K562 (cell line): ENCODE data around the gene CENPB. TPM values are rescaled to one million over a fixed set of nuclear protein-coding genes. Genes with fewer than 3 reads are reported as not detected.

Source experiments
- ATAC-seq: fragments of 200-7000 bp; cut with Tn5 transposase; 3 replicates; pipeline ENCODE4 v1.9.1; 2020; ENCODE audit warnings: moderate library complexity
- BruUV-seq: library from RNA; stranded (reverse); fragments of 400-500 nt; replicated peaks from 2 replicates; lab custom pipeline; 2021; lab: Mats Ljungman, UMichigan
- CTCF ChIA-PET: fragments of 300-600 bp; formaldehyde crosslinking; extraction: SDS; loops from one replicate; lab custom pipeline; 2021; ENCODE audit warnings: low intra/inter-chr PET ratio; lab: Yijun Ruan, JAX
- POLR2A ChIA-PET: fragments of 300-600, 350-650 bp; sonication (Branson Sonifier 250); formaldehyde crosslinking; extraction: SDS; loops from one replicate; lab custom pipeline; 2021; ENCODE audit warnings: antibody characterized with exemption, inconsistent platforms; lab: Yijun Ruan, JAX
- DNase-seq, 4 experiments: peaks; one replicate each; pipeline versions ENCODE4 v3.0.0 to v3.0.0-alpha.2; 2011 to 2018; ENCODE audit warnings: low spot score in 3 of 4, mixed read lengths in 3 of 4; ENCODE audit errors: extremely low read depth in 1 of 4
- FAIRE-seq: peaks from 2 replicates; lab custom pipeline; 2011; peaks lifted over from hg19 to GRCh38; lab: Jason Lieb, UNC
- H2AFZ ChIP-seq: 2 replicates; pipeline ENCODE4 v1.6.0; 2011; ENCODE audit warnings: low read depth, low read length, control low read depth, inconsistent platforms
- H3K27ac ChIP-seq: fragments of 200-600 bp; 3 replicates; pipeline ENCODE4 v1.8.0; 2011; ENCODE audit warnings: low read depth, mild to moderate bottlenecking, control low read depth, inconsistent platforms, low read length, moderate library complexity, mixed read lengths; ENCODE audit errors: extremely low read depth
- H3K27me3 ChIP-seq, 2 experiments: fragments of 300-600 bp in 1 of 2; 2 replicates in 1 of 2; 3 replicates in 1 of 2; pipeline versions ENCODE4 v1.6.0 to v1.8.0; 2011; ENCODE audit warnings: inconsistent platforms in 2 of 2, low read length in 2 of 2, mild to moderate bottlenecking in 1 of 2, mixed read lengths in 1 of 2, moderate library complexity in 1 of 2; ENCODE audit not compliant: control insufficient read depth in 2 of 2, insufficient read depth in 2 of 2
- H3K36me3 ChIP-seq: fragments of 300-600 bp; 3 replicates; pipeline ENCODE4 v1.8.0; 2011; ENCODE audit warnings: mild to moderate bottlenecking, low read length, inconsistent platforms; ENCODE audit not compliant: control insufficient read depth, insufficient read depth
- H3K4me1 ChIP-seq, 2 experiments: fragments of 200-600 bp in 1 of 2; replicated peaks in 1 of 2; 2 replicates in 1 of 2; 3 replicates in 1 of 2; pipeline versions ENCODE4 v1.5.1 to v1.8.0; 2011; ENCODE audit warnings: inconsistent platforms in 2 of 2, low read length in 2 of 2, mild to moderate bottlenecking in 1 of 2, mixed read lengths in 1 of 2, moderate library complexity in 1 of 2; ENCODE audit not compliant: control insufficient read depth in 2 of 2, insufficient read depth in 2 of 2
- H3K4me2 ChIP-seq: 2 replicates; pipeline ENCODE4 v1.6.1; 2011; ENCODE audit warnings: low read length, control low read depth, inconsistent platforms, mixed read lengths; ENCODE audit not compliant: insufficient read depth
- H3K4me3 ChIP-seq: fragments of 200-600 bp; sonication (generic), shearing (Covaris generic); 2 replicates; pipeline ENCODE4 v1.5.1; 2016; ENCODE audit warnings: control low read depth, inconsistent platforms
- H3K79me2 ChIP-seq: fragments of 200-600 bp; 3 replicates; pipeline ENCODE4 v1.8.0; 2011; ENCODE audit warnings: low read length, inconsistent platforms; ENCODE audit not compliant: control insufficient read depth, insufficient read depth
- H3K9ac ChIP-seq, 2 experiments: 2 replicates each; pipeline versions ENCODE4 v1.6.0 to v1.6.1; 2011; ENCODE audit warnings: low read depth in 2 of 2, low read length in 2 of 2, control low read depth in 1 of 2, inconsistent platforms in 1 of 2, mild to moderate bottlenecking in 1 of 2, mixed read lengths in 1 of 2; ENCODE audit not compliant: insufficient read depth in 1 of 2
- H3K9me1 ChIP-seq: one replicate; pipeline ENCODE4 v1.6.0; 2011; ENCODE audit warnings: inconsistent platforms, mild to moderate bottlenecking, low read length, moderate library complexity; ENCODE audit not compliant: control insufficient read depth, insufficient read depth
- H3K9me3 ChIP-seq: replicated peaks from 2 replicates; pipeline ENCODE4 v1.5.1; 2011; ENCODE audit warnings: low read depth, low read length, inconsistent platforms; ENCODE audit not compliant: control insufficient read depth, insufficient read depth
- H4K20me1 ChIP-seq: replicated peaks from 2 replicates; pipeline ENCODE4 v1.6.1; 2011; ENCODE audit warnings: low read length, inconsistent platforms, mixed read lengths; ENCODE audit not compliant: control insufficient read depth, insufficient read depth
- CAMTA2 ChIP-seq: fragments of 250-450 bp; sonication (Bioruptor Pico); conservative IDR thresholded peaks from 2 replicates; pipeline ENCODE4 v1.5.1; 2022
- EGR1 ChIP-seq: fragments of 450-650 bp; conservative IDR thresholded peaks from 2 replicates; pipeline ENCODE4 v1.6.1; 2017; ENCODE audit warnings: mild to moderate bottlenecking
- ELF2 ChIP-seq: fragments of 250-450 bp; sonication (Bioruptor Pico); IDR thresholded peaks from 2 replicates; pipeline ENCODE4 v1.5.0; 2021; ENCODE audit warnings: mild to moderate bottlenecking
- HNRNPK ChIP-seq: fragments of 200-400 bp; formaldehyde crosslinking; IDR thresholded peaks from one replicate; pipeline ENCODE4 v1.6.1; 2018; ENCODE audit warnings: mild to moderate bottlenecking, low read depth, low read length; ENCODE audit not compliant: poor library complexity, severe bottlenecking
- MTA2 ChIP-seq: fragments of 450-650 bp; IDR thresholded peaks from 2 replicates; pipeline ENCODE4 v1.6.1; 2016; ENCODE audit warnings: low read depth
- NFE2L1 ChIP-seq: fragments of 450-650 bp; IDR thresholded peaks from 2 replicates; pipeline ENCODE4 v1.6.1; 2016; ENCODE audit warnings: missing genetic modification characterization, low read depth, mild to moderate bottlenecking, missing compliant biosample characterization, moderate library complexity, borderline replicate concordance
- PCBP2 ChIP-seq: fragments of 200-400 bp; formaldehyde crosslinking; IDR thresholded peaks from 2 replicates; pipeline ENCODE4 v1.6.1; 2018; ENCODE audit warnings: low read length, low read depth, mild to moderate bottlenecking, moderate library complexity; ENCODE audit not compliant: poor library complexity, severe bottlenecking
- PRDM10 ChIP-seq: fragments of 450-650 bp; IDR thresholded peaks from 2 replicates; pipeline ENCODE4 v1.6.1; 2018; ENCODE audit not compliant: partially characterized antibody
- RBFOX2 ChIP-seq: fragments of 200-400 bp; formaldehyde crosslinking; IDR thresholded peaks from 2 replicates; pipeline ENCODE4 v1.6.1; 2017; ENCODE audit warnings: low read depth, mild to moderate bottlenecking, low read length, moderate library complexity
- RBM17 ChIP-seq: fragments of 200-400 bp; formaldehyde crosslinking; IDR thresholded peaks from 2 replicates; pipeline ENCODE4 v1.6.1; 2017; ENCODE audit warnings: low read depth, mild to moderate bottlenecking, low read length, borderline replicate concordance
- ZBTB7A ChIP-seq: IDR thresholded peaks from 2 replicates; pipeline ENCODE4 v1.6.1; 2011; ENCODE audit warnings: low read depth, mild to moderate bottlenecking, low read length, moderate library complexity, borderline replicate concordance; ENCODE audit not compliant: control insufficient read depth
- ZNF175 ChIP-seq: fragments of 200-800 bp; sonication (Bioruptor generic); IDR thresholded peaks from 2 replicates; pipeline ENCODE4 v1.6.1; 2016; ENCODE audit warnings: low read depth, mild to moderate bottlenecking, missing genetic modification characterization, missing compliant biosample characterization
- WGBS: fragments of 100-300 bp; shearing (Covaris generic); methylation state at CpG from one replicate; pipeline ENCODE4 v1.1.6; 2016; ENCODE audit warnings: low coverage, mixed read lengths; ENCODE audit not compliant: insufficient coverage; ENCODE audit errors: missing lambda C conversion rate; 5-methylcytosine and 5-hydroxymethylcytosine counted together
- in situ Hi-C: fragments of 300-500 bp; cut with MboI; formaldehyde crosslinking; loops from 4 replicates; pipeline ENCODE4 v1.15.0; 2018; ENCODE audit warnings: inconsistent platforms, mixed read lengths
- intact Hi-C: fragments of 100-400 bp; cut with micrococcal nuclease; formaldehyde crosslinking; loops from 2 replicates; pipeline ENCODE4 v1.14.2; 2022
- polyA plus RNA-seq, 8 experiments: library from polyadenylated mRNA; depleted of rRNA in 4 of 8; stranded (reverse) in 5 of 8; unstranded in 3 of 8; fragments of >200 nt; fragmentation: Nextera tagmentation in 2 of 8; fragmentation: Illumina TruSeq in 1 of 8; extraction: Ambion mirVana in 2 of 8; extraction: Trizol in 1 of 8; gene quantifications; 2 replicates each; pipeline versions ENCODE4 v1.2.1 to v1.2.3, GENCODE V29; 2011 to 2014; ENCODE audit warnings: inconsistent platforms in 1 of 8, missing spikeins in 1 of 8
- total RNA-seq, 7 experiments: library from RNA; depleted of rRNA in 6 of 7; stranded (reverse); fragments of >200 nt in 6 of 7; fragmentation: Illumina TruSeq in 2 of 7; extraction: Trizol in 2 of 7; gene quantifications; 2 replicates each; pipeline versions ENCODE4 v1.2.1 to v1.2.3, GENCODE V29; 2011 to 2021; ENCODE audit warnings: low replicate concordance in 1 of 7

The CENPB gene
- total and polyA plus RNA-seq, 9 of the 15 experiments (the other 6 are each of a cell fraction or from before 2014, with no cell fraction given): 0.17 to 70.8 (median 24.9) TPM

GRCh38 chr20:3801846-3802245 is 15.3 kb upstream of the CENPB start:
- FAIRE-seq (no peak), ATAC-seq (no peak), DNase-seq (no peak)
- POLR2A ChIA-PET: no interaction called here
- peaks cover 20 to 39% of the 10 kb centered on the region in 2 experiments; a peak in 4 of 5 replicates for H3K4me1 ChIP-seq
- no peak overlapping the region for H3K4me2 ChIP-seq
- intact Hi-C loops (no loop called here), in situ Hi-C loops (no loop called here)
- H3K9ac ChIP-seq: peak overlapping the region in 1 of 2 experiments; percentile 45; a peak in 1 of 4 replicates
- no peak overlapping the region for H2AFZ ChIP-seq
- no peak overlapping the region for H3K27ac ChIP-seq
- no TSS peak for BruUV-seq
- no peaks in the 10 kb centered on the region for H3K9me1 ChIP-seq
- H3K36me3 ChIP-seq: peaks cover 70% of the 10 kb centered on the region; the same call in 2 of the 3 replicates
- no peak overlapping the region for H3K4me3 ChIP-seq
- no peaks in the 10 kb centered on the region for H4K20me1 ChIP-seq
- CTCF ChIA-PET: no interaction called here
- no peak for TF ChIP-seq EGR1
- no peak for TF ChIP-seq CAMTA2 (CRISPR knock-in tag)
- 0 out of 2 replicates have a peak, but pooled peaks have one; percentile 31 for TF ChIP-seq RBFOX2
- TF ChIP-seq MTA2: no peak
- no peak for TF ChIP-seq NFE2L1 (tag)
- no peaks in the 10 kb centered on the region for H3K27me3 ChIP-seq
- H3K79me2 ChIP-seq: peaks cover 7% of the 10 kb centered on the region; the same call in 2 of the 3 replicates
- H3K9me3 ChIP-seq: no peaks in the 10 kb centered on the region
- WGBS: 91% methylated on average over 6 of the region's 13 CpGs

- no peaks in the 10 kb centered on the region for H3K9me1 ChIP-seq
- no peak for DNase-seq
- H3K4me1 ChIP-seq: peaks cover 22 to 44% of the 10 kb centered on the region in 2 experiments; a peak in 4 of 5 replicates
- H3K4me2 ChIP-seq: no peak overlapping the region
- H3K9ac ChIP-seq: peak overlapping the region in 1 of 2 experiments; percentile 45; a peak in 1 of 4 replicates
- no peaks in the 10 kb centered on the region for H3K9me3 ChIP-seq
- ATAC-seq: no peak
- no peak for FAIRE-seq
- POLR2A ChIA-PET: interaction anchor here (0.7 to 1.6 kb wide), 2 partner anchors 19 to 60 kb away, joined by 3 to 4 read pairs; partner anchors contain the start of gene AP5S1
- peaks cover 70% of the 10 kb centered on the region; the same call in 2 of the 3 replicates for H3K36me3 ChIP-seq
- in situ Hi-C loops (no loop called here), intact Hi-C loops (no loop called here)
- H3K79me2 ChIP-seq: peaks cover 12% of the 10 kb centered on the region; the same call in 2 of the 3 replicates
- H2AFZ ChIP-seq: no peak overlapping the region
- no peaks in the 10 kb centered on the region for H3K27me3 ChIP-seq
- no peak overlapping the region for H3K4me3 ChIP-seq
- CTCF ChIA-PET: no interaction called here
- H3K27ac ChIP-seq: no peak overlapping the region
- WGBS: 70% methylated on average over 4 of the region's 4 CpGs
- no TSS peak for BruUV-seq
- no peaks in the 10 kb centered on the region for H4K20me1 ChIP-seq
- TF ChIP-seq HNRNPK (no peak), ELF2 (CRISPR knock-in tag) (no peak), PRDM10 (no peak), ZBTB7A (no peak), ZNF175 (CRISPR knock-in tag) (no peak), PCBP2 (no peak), RBM17 (no peak)
Measured at GRCh38 chr20:3801299-3801698, 14.8 kb upstream of the CENPB start.
